Kidney (tissue), 14 donors: ENCODE measurements around the gene CYSLTR1. TPM values are rescaled to one million over a fixed set of nuclear protein-coding genes. Genes with fewer than 3 reads are reported as not detected.

Experiments
- DNase-seq, 5 donors: peaks; one replicate each; pipeline ENCODE4 v3.0.0-alpha.2; 2013 to 2020
- FAIRE-seq: peaks from 2 replicates; lab custom pipeline; 2012; peaks lifted over from hg19 to GRCh38; lab: Jason Lieb, UNC
- H3K27ac ChIP-seq, 2 donors: one replicate each; pipeline ENCODE4 v1.7.0; 2013; ENCODE audit warnings: low read depth in 2 of 2, low read length in 2 of 2, inconsistent platforms in 1 of 2
- H3K27me3 ChIP-seq: one replicate; pipeline ENCODE4 v1.7.1; 2013; ENCODE audit warnings: low read length, inconsistent platforms; ENCODE audit not compliant: control insufficient read depth, insufficient read depth
- H3K36me3 ChIP-seq, 3 donors: one replicate each; pipeline versions ENCODE4 v1.7.0 to v1.7.1; 2013; ENCODE audit warnings: low read length in 3 of 3, control low read depth in 1 of 3, inconsistent platforms in 1 of 3; ENCODE audit not compliant: insufficient read depth in 3 of 3, control insufficient read depth in 2 of 3
- H3K4me1 ChIP-seq, 3 donors: one replicate each; pipeline versions ENCODE4 v1.7.0 to v1.7.1; 2013; ENCODE audit warnings: low read length in 3 of 3, inconsistent platforms in 1 of 3, low read depth in 1 of 3; ENCODE audit not compliant: control insufficient read depth in 2 of 3, insufficient read depth in 2 of 3
- H3K4me3 ChIP-seq, 3 donors: one replicate each; pipeline versions ENCODE4 v1.7.0 to v1.8.1; 2013; ENCODE audit warnings: low read length in 3 of 3, control low read depth in 1 of 3, inconsistent platforms in 1 of 3
- H3K9ac ChIP-seq, 3 donors: one replicate each; pipeline versions ENCODE4 v1.7.0 to v1.7.1; 2013; ENCODE audit warnings: low read length in 3 of 3, control low read depth in 1 of 3, inconsistent platforms in 1 of 3
- H3K9me3 ChIP-seq, 3 donors: one replicate each; pipeline versions ENCODE4 v1.7.0 to v1.7.1; 2013; ENCODE audit warnings: low read length in 3 of 3, control low read depth in 1 of 3, inconsistent platforms in 1 of 3; ENCODE audit not compliant: control insufficient read depth in 2 of 3, insufficient read depth in 1 of 3
- CTCF ChIP-seq: IDR thresholded peaks from 3 replicates; pipeline ENCODE4 v1.5.1; 2012; ENCODE audit warnings: mild to moderate bottlenecking, moderate library complexity, borderline replicate concordance; ENCODE audit not compliant: insufficient read depth; ENCODE audit errors: extremely low read depth
- intact Hi-C: fragments of 100-400 bp; cut with DNase I; formaldehyde crosslinking; loops from one replicate; pipeline ENCODE4 v1.11.1; 2022
- polyA plus RNA-seq: library from polyadenylated mRNA; stranded (reverse); fragments of 350-450 nt; fragmentation: Illumina TruSeq; extraction: RNeasy Lipid Tissue Mini Kit (QIAGEN cat#74804); gene quantifications from one replicate; pipeline ENCODE4 v1.2.3, GENCODE V29; 2014; ENCODE audit warnings: low read depth, low replicate concordance; ENCODE audit not compliant: insufficient read depth
- total RNA-seq: library from RNA; stranded (reverse); fragmentation: NEBNext Ultra II Directional; extraction: Animal tissue kit (Norgen Biotek cat#: 25700); gene quantifications from one replicate; pipeline ENCODE4 v1.2.1, GENCODE V29; 2021
- donor health status: control.
- donor health status: control.
- donor health status: control.
- donor health status: control.
- donor health status: control.
- donor health status: DM: yes; HTN: yes; CAD: no.
- donor health status: Normal renal cell carcinoma (clear cell type).

Gene CYSLTR1
- total and polyA plus RNA-seq, 2 donors from 2014 or later, result 1.5 to 5.5 TPM

GRCh38 chrX:78326401-78326800, 1.0 kb downstream of the CYSLTR1 start:
- no peak for FAIRE-seq
- Histone ChIP-seq H3K27ac (no peak overlapping the region), H3K9ac (no peak overlapping the region), H3K4me1 (no peaks in the 10 kb centered on the region), H3K36me3 (no peaks in the 10 kb centered on the region), H3K9me3 (no peaks in the 10 kb centered on the region), H3K27me3 (no peaks in the 10 kb centered on the region), H3K4me3 (no peak overlapping the region)
- TF ChIP-seq CTCF, result no peak
- intact Hi-C loops, result no loop called here
- DNase-seq, result no peak

- no peak for FAIRE-seq
Measured at GRCh38 chrX:78322863-78323262, 4.5 kb downstream of the CYSLTR1 start.

GRCh38 chrX:78321809-78322208, 5.6 kb downstream of the CYSLTR1 start:
- Histone ChIP-seq H3K9ac (no peak overlapping the region), H3K27ac (no peak overlapping the region), H3K9me3 (no peaks in the 10 kb centered on the region), H3K36me3 (no peaks in the 10 kb centered on the region), H3K27me3 (no peaks in the 10 kb centered on the region), H3K4me3 (no peak overlapping the region), H3K4me1 (no peaks in the 10 kb centered on the region)
- intact Hi-C loops, result no loop called here
- no peak for TF ChIP-seq CTCF
- FAIRE-seq (no peak), DNase-seq (peak in 1 of 5 donors; percentile 10)

More at GRCh38 chrX:78322863-78323262, 4.5 kb downstream of the CYSLTR1 start:
- Histone ChIP-seq H3K27me3 (no peaks in the 10 kb centered on the region), H3K4me3 (no peak overlapping the region), H3K9ac (no peak overlapping the region), H3K27ac (no peak overlapping the region), H3K36me3 (no peaks in the 10 kb centered on the region), H3K4me1 (no peaks in the 10 kb centered on the region), H3K9me3 (no peaks in the 10 kb centered on the region)
- intact Hi-C loops, result no loop called here
- no peak for DNase-seq
- no peak for TF ChIP-seq CTCF

GRCh38 chrX:78316265-78316664, 11.1 kb downstream of the CYSLTR1 start:
- no peak overlapping the region for H3K4me3 ChIP-seq
- no peak overlapping the region for H3K9ac ChIP-seq
- FAIRE-seq (no peak), DNase-seq (no peak)
- H3K9me3 ChIP-seq, result no peaks in the 10 kb centered on the region
- H3K4me1 ChIP-seq, result no peaks in the 10 kb centered on the region
- no peaks in the 10 kb centered on the region for H3K36me3 ChIP-seq
- no peak for TF ChIP-seq CTCF
- H3K27me3 ChIP-seq, result no peaks in the 10 kb centered on the region
- no peak overlapping the region for H3K27ac ChIP-seq
- intact Hi-C loops, result no loop called here
